H1 (cell line): Measurements from ENCODE around the gene SLX4IP. TPM values are rescaled to one million over a fixed set of nuclear protein-coding genes. Genes with fewer than 3 reads are reported as not detected.

Experiments
- CTCF ChIA-PET: fragments of 300-600 bp; sonication (Branson Sonifier 250); formaldehyde crosslinking; loops from one replicate; lab custom pipeline; 2021; ENCODE audit not compliant: partially characterized antibody; lab: Charles Lee
- POLR2A ChIA-PET: fragments of 300-600 bp; sonication (Branson Sonifier 250); formaldehyde crosslinking; loops from one replicate; lab custom pipeline; 2021; ENCODE audit warnings: inconsistent platforms; ENCODE audit not compliant: partially characterized antibody; lab: Charles Lee
- DNase-seq, 2 experiments: peaks; one replicate each; pipeline versions ENCODE4 v3.0.0 to v3.0.0-alpha.2; 2010 to 2022; ENCODE audit warnings: low spot score in 2 of 2, low read depth in 1 of 2, mixed read lengths in 1 of 2
- FAIRE-seq: peaks from 2 replicates; lab custom pipeline; 2011; peaks lifted over from hg19 to GRCh38; lab: Jason Lieb, UNC
- H2AFZ ChIP-seq: 2 replicates; pipeline ENCODE4 v1.8.1; 2012; ENCODE audit warnings: low read length, inconsistent platforms
- H2AK5ac ChIP-seq: 2 replicates; pipeline ENCODE4 v1.6.1; 2013; ENCODE audit warnings: low read depth, low read length
- H2BK120ac ChIP-seq: replicated peaks from 2 replicates; pipeline ENCODE3; 2013; ENCODE audit warnings: low read depth, low read length, inconsistent platforms
- H2BK12ac ChIP-seq: 2 replicates; pipeline ENCODE4 v1.6.1; 2013; ENCODE audit warnings: low read depth, low read length
- H2BK15ac ChIP-seq: 2 replicates; pipeline ENCODE4 v1.6.1; 2013; ENCODE audit warnings: low read length
- H2BK20ac ChIP-seq: 2 replicates; pipeline ENCODE4 v1.6.1; 2013; ENCODE audit warnings: low read length
- H2BK5ac ChIP-seq: 2 replicates; pipeline ENCODE4 v1.6.1; 2013; ENCODE audit warnings: low read depth, low read length
- H3K14ac ChIP-seq: 2 replicates; pipeline ENCODE4 v1.6.1; 2013; ENCODE audit warnings: inconsistent platforms; ENCODE audit not compliant: insufficient read length
- H3K18ac ChIP-seq: 2 replicates; pipeline ENCODE4 v1.6.1; 2013; ENCODE audit warnings: low read length; ENCODE audit errors: extremely low read depth
- H3K23ac ChIP-seq: 2 replicates; pipeline ENCODE4 v1.6.1; 2013; ENCODE audit warnings: inconsistent platforms; ENCODE audit not compliant: insufficient read length
- H3K23me2 ChIP-seq: 2 replicates; pipeline ENCODE4 v1.6.1; 2013; ENCODE audit warnings: low read depth, low read length
- H3K27ac ChIP-seq: 2 replicates; pipeline ENCODE4 v1.6.1; 2011; ENCODE audit warnings: low read depth, low read length, inconsistent platforms
- H3K27me3 ChIP-seq, 4 experiments: replicated peaks in 1 of 4; 1 replicate in 1 of 4; 2 replicates in 3 of 4; pipeline versions ENCODE4 v1.6.1 to v1.8.1; 2011 to 2013; ENCODE audit warnings: low read length in 3 of 4, mild to moderate bottlenecking in 3 of 4, inconsistent platforms in 2 of 4, mixed read lengths in 2 of 4, moderate library complexity in 1 of 4; ENCODE audit not compliant: control insufficient read depth in 3 of 4, insufficient read depth in 3 of 4; ENCODE audit errors: extremely low read depth in 1 of 4
- H3K36me3 ChIP-seq, 4 experiments: 2 replicates each; pipeline versions ENCODE4 v1.6.1 to v1.8.1; 2011 to 2013; ENCODE audit warnings: mild to moderate bottlenecking in 4 of 4, low read length in 3 of 4, moderate library complexity in 2 of 4, control low read depth in 1 of 4, inconsistent platforms in 1 of 4; ENCODE audit not compliant: insufficient read depth in 4 of 4, control insufficient read depth in 2 of 4
- H3K4ac ChIP-seq: replicated peaks from 2 replicates; pipeline ENCODE3; 2013; ENCODE audit warnings: low read length, low read depth, mixed read lengths, inconsistent platforms; ENCODE audit not compliant: insufficient read length
- H3K4me1 ChIP-seq, 4 experiments: replicated peaks in 1 of 4; 1 replicate in 1 of 4; 2 replicates in 3 of 4; pipeline versions ENCODE4 v1.6.1 to v1.8.1; 2011 to 2013; ENCODE audit warnings: low read length in 3 of 4, inconsistent platforms in 2 of 4, mixed read lengths in 1 of 4; ENCODE audit not compliant: insufficient read depth in 4 of 4, control insufficient read depth in 3 of 4
- H3K4me2 ChIP-seq, 2 experiments: 2 replicates each; pipeline versions ENCODE4 v1.6.1 to v1.8.1; 2011 to 2013; ENCODE audit warnings: low read depth in 2 of 2, low read length in 2 of 2, control low read depth in 1 of 2, inconsistent platforms in 1 of 2, mild to moderate bottlenecking in 1 of 2; ENCODE audit not compliant: insufficient read depth in 1 of 2
- H3K4me3 ChIP-seq, 4 experiments: fragments of 200-600, 300-600 bp in 1 of 4; sonication (generic), shearing (Covaris generic), sonication (Bioruptor Twin) in 1 of 4; 2 replicates each; pipeline versions ENCODE4 v1.5.1 to v1.8.1; 2011 to 2016; ENCODE audit warnings: low read length in 4 of 4, low read depth in 3 of 4, control low read depth in 2 of 4, inconsistent platforms in 2 of 4, mild to moderate bottlenecking in 2 of 4, mixed read lengths in 1 of 4, moderate library complexity in 1 of 4; ENCODE audit not compliant: insufficient read depth in 2 of 4; ENCODE audit errors: extremely low read depth in 1 of 4
- H3K56ac ChIP-seq: replicated peaks from 2 replicates; pipeline ENCODE3; 2013; ENCODE audit warnings: low read depth, mild to moderate bottlenecking, mixed read lengths, low read length, inconsistent platforms; ENCODE audit not compliant: insufficient read length
- H3K79me1 ChIP-seq: 2 replicates; pipeline ENCODE4 v1.6.1; 2013; ENCODE audit warnings: low read depth, low read length, control low read depth
- H3K79me2 ChIP-seq, 2 experiments: 2 replicates each; pipeline versions ENCODE4 v1.6.1 to v1.8.1; 2012 to 2013; ENCODE audit warnings: low read length in 2 of 2, mild to moderate bottlenecking in 2 of 2, inconsistent platforms in 1 of 2; ENCODE audit not compliant: insufficient read depth in 2 of 2, control insufficient read depth in 1 of 2
- H3K9ac ChIP-seq, 4 experiments: replicated peaks in 1 of 4; 1 replicate in 1 of 4; 2 replicates in 3 of 4; pipeline versions ENCODE4 v1.6.1 to v1.8.1; 2011 to 2013; ENCODE audit warnings: low read depth in 3 of 4, low read length in 3 of 4, control low read depth in 2 of 4, mild to moderate bottlenecking in 2 of 4, moderate library complexity in 2 of 4, inconsistent platforms in 1 of 4; ENCODE audit errors: extremely low read depth in 1 of 4
- H3K9me3 ChIP-seq, 2 experiments: 2 replicates each; pipeline versions ENCODE4 v1.6.1 to v1.8.1; 2012 to 2013; ENCODE audit warnings: mild to moderate bottlenecking in 2 of 2, moderate library complexity in 2 of 2, control low read depth in 1 of 2, inconsistent platforms in 1 of 2, low read depth in 1 of 2, low read length in 1 of 2, mixed read lengths in 1 of 2; ENCODE audit not compliant: insufficient read depth in 2 of 2
- H4K20me1 ChIP-seq, 2 experiments: replicated peaks in 1 of 2; 2 replicates each; pipeline versions ENCODE3 to v1.8.1; 2011 to 2013; ENCODE audit warnings: inconsistent platforms in 2 of 2, low read length in 2 of 2, mild to moderate bottlenecking in 1 of 2; ENCODE audit not compliant: insufficient read depth in 2 of 2, control insufficient read depth in 1 of 2
- H4K5ac ChIP-seq: 2 replicates; pipeline ENCODE4 v1.6.1; 2013; ENCODE audit warnings: low read length, low read depth, mixed read lengths, inconsistent platforms; ENCODE audit not compliant: insufficient read length
- H4K8ac ChIP-seq: 2 replicates; pipeline ENCODE4 v1.8.0; 2013; ENCODE audit warnings: mild to moderate bottlenecking, moderate library complexity, low read length, inconsistent platforms; ENCODE audit not compliant: insufficient read depth; ENCODE audit errors: extremely low read depth
- H4K91ac ChIP-seq: replicated peaks from 2 replicates; pipeline ENCODE3; 2013; ENCODE audit warnings: low read length, mixed read lengths, inconsistent platforms; ENCODE audit not compliant: insufficient read length
- CTCF ChIP-seq, 3 experiments: IDR thresholded peaks; 1 replicate in 2 of 3; 2 replicates in 1 of 3; pipeline versions ENCODE4 v1.5.1 to v1.6.1; 2011; ENCODE audit warnings: low read length in 3 of 3, mild to moderate bottlenecking in 3 of 3, inconsistent platforms in 2 of 3, low read depth in 1 of 3, moderate library complexity in 1 of 3; ENCODE audit not compliant: insufficient read depth in 1 of 3; ENCODE audit errors: control extremely low read depth in 1 of 3
- EP300 ChIP-seq, 2 experiments: IDR thresholded peaks; 1 replicate in 1 of 2; 2 replicates in 1 of 2; pipeline ENCODE4 v1.6.1; 2011 to 2012; ENCODE audit warnings: low read depth in 2 of 2, low read length in 2 of 2, mild to moderate bottlenecking in 2 of 2, borderline replicate concordance in 1 of 2, inconsistent platforms in 1 of 2, moderate library complexity in 1 of 2
- JUND ChIP-seq: IDR thresholded peaks from 2 replicates; pipeline ENCODE4 v1.6.1; 2011; ENCODE audit warnings: mild to moderate bottlenecking, improper control_type of control experiment, low read length
- MAFK ChIP-seq: IDR thresholded peaks from 2 replicates; pipeline ENCODE4 v1.6.1; 2012; ENCODE audit warnings: low read depth, mild to moderate bottlenecking, improper control_type of control experiment, low read length
- RAD21 ChIP-seq, 2 experiments: IDR thresholded peaks in 1 of 2; conservative IDR thresholded peaks in 1 of 2; 2 replicates each; pipeline ENCODE4 v1.6.1; 2011; ENCODE audit warnings: low read depth in 2 of 2, low read length in 2 of 2, improper control_type of control experiment in 1 of 2, inconsistent platforms in 1 of 2, mild to moderate bottlenecking in 1 of 2, moderate library complexity in 1 of 2
- TCF12 ChIP-seq: IDR thresholded peaks from 2 replicates; pipeline ENCODE4 v1.6.1; 2011; ENCODE audit warnings: low read depth, mild to moderate bottlenecking, low read length
- WGBS, 2 experiments: shearing (Covaris generic) in 1 of 2; methylation state at CpG; one replicate each; pipeline versions ENCODE4 v1.1.6 to v1.1.7; 2013 to 2015; ENCODE audit warnings: low lambda C conversion rate in 2 of 2, mixed read lengths in 2 of 2, inconsistent platforms in 1 of 2, low coverage in 1 of 2, missing lambda C conversion rate in 1 of 2; ENCODE audit not compliant: insufficient replicate concordance in 2 of 2, insufficient coverage in 1 of 2, insufficient read length in 1 of 2; ENCODE audit errors: extremely low coverage in 1 of 2, missing lambda C conversion rate in 1 of 2; 5-methylcytosine and 5-hydroxymethylcytosine counted together
- polyA plus RNA-seq, 7 experiments: library from polyadenylated mRNA; depleted of rRNA in 3 of 7; stranded (reverse) in 5 of 7; unstranded in 2 of 7; fragments of >200 nt in 5 of 7; fragments of 200-250 nt in 2 of 7; gene quantifications; 1 replicate in 5 of 7; 2 replicates in 1 of 7; 4 replicates in 1 of 7; pipeline versions ENCODE4 v1.2.1 to v1.2.3, GENCODE V29; 2011 to 2013; ENCODE audit warnings: missing spikeins in 2 of 7, mixed read lengths in 2 of 7
- total RNA-seq: library from RNA; stranded (reverse); fragmentation: NEBNext Ultra II Directional; extraction: Animal tissue kit (Norgen Biotek cat#: 25700); gene quantifications from 2 replicates; pipeline ENCODE4 v1.2.1, GENCODE V29; 2021

The SLX4IP gene
- total and polyA plus RNA-seq, 2 of the 8 experiments (the other 6 are each of a cell fraction or from before 2014, with no cell fraction given), result 2.4 to 8.7 TPM

GRCh38 chr20:10553326-10553984, 118.3 kb downstream of the SLX4IP start:
- Histone ChIP-seq H2AFZ (no peak overlapping the region), H3K23ac (no peak overlapping the region), H3K4me2 (no peak overlapping the region), H2BK5ac (no peak overlapping the region), H3K56ac (no peak overlapping the region), H3K18ac (no peak overlapping the region), H4K5ac (no peak overlapping the region), H4K20me1 (no peaks in the 10 kb centered on the region), H4K91ac (no peak overlapping the region), H3K4ac (no peak overlapping the region), H3K9ac (no peak overlapping the region), H2BK20ac (no peak overlapping the region), H2AK5ac (no peak overlapping the region), H3K36me3 (no peaks in the 10 kb centered on the region), H3K4me1 (peaks cover 6 to 22% (median 16%) of the 10 kb centered on the region in 4 experiments), H3K23me2 (no peaks in the 10 kb centered on the region; the same call in 1 of the 2 replicates), H3K4me3 (no peak overlapping the region), H3K14ac (no peak overlapping the region), H2BK12ac (no peak overlapping the region), H3K27ac (no peak overlapping the region), H4K8ac (no peak overlapping the region), H3K27me3 (no peaks in the 10 kb centered on the region), H2BK120ac (no peak overlapping the region), H2BK15ac (no peak overlapping the region), H3K79me1 (peaks cover 5% of the 10 kb centered on the region; the same call in 1 of the 2 replicates), H3K79me2 (no peaks in the 10 kb centered on the region), H3K9me3 (no peaks in the 10 kb centered on the region)
- WGBS, 2 experiments, result 39% methylated on average over 5 of the region's 5 CpGs; no CpG with 5 or more reads in 1 of the 2 experiments
- CTCF ChIA-PET, result interaction anchor here (0.7 to 2.3 kb wide), 19 partner anchors 13 to 242 kb away, joined by 3 to 13 read pairs (median 3); partner anchors contain the start of gene JAG1
- no peak for DNase-seq
- peak; percentile 89 for FAIRE-seq
- TF ChIP-seq RAD21 (IDR thresholded peaks at IDR 0.05 in 1 of 2, conservative IDR thresholded peaks at IDR 0.05 in 1 of 2; ENCODE audit: low read depth in 2 of 2, low read length in 2 of 2), result peak; percentile 83 to 89
- TF ChIP-seq JUND, result no peak
- peak; percentile 15 to 81 (median 63) for TF ChIP-seq CTCF (IDR thresholded peaks at IDR 0.05; ENCODE audit: control extremely low read depth in 1 of 3, insufficient read depth in 1 of 3, low read depth in 1 of 3, low read length in 3 of 3)
- TF ChIP-seq EP300 (IDR thresholded peaks at IDR 0.05; ENCODE audit: borderline replicate concordance in 1 of 2, low read depth in 2 of 2, low read length in 2 of 2), result no peak
- no peak for TF ChIP-seq TCF12
- TF ChIP-seq MAFK, result no peak
- POLR2A ChIA-PET, result no interaction called here
